ENCODE measurements around the gene ACADVL.

- no peak for TF ChIP-seq CTCF (IDR thresholded peaks at IDR 0.05)
- TF ChIP-seq POLR2AphosphoS5 (IDR thresholded peaks at IDR 0.05) = no peak
- TF ChIP-seq POLR2A (IDR thresholded peaks at IDR 0.05) = no peak
Observed at GRCh38 chr17:7235693-7236665, 16.2 kb downstream of the ACADVL start.
